ENCODE measurements around the gene SCFD2.

Gene SCFD2

GRCh38 chr4:53113431-53114225, 252.2 kb downstream of the SCFD2 start:
- H3K4me1 ChIP-seq (ENCODE audit: insufficient read depth, low read length), result no peaks in the 10 kb centered on the region
- no peaks in the 10 kb centered on the region for H3K9me3 ChIP-seq (ENCODE audit: low read length)
- no peaks in the 10 kb centered on the region for H3K36me3 ChIP-seq (ENCODE audit: insufficient read depth, low read length)
- no peak overlapping the region for H3K4me3 ChIP-seq (ENCODE audit: low read length)
- H2AFZ ChIP-seq (ENCODE audit: low read depth, low read length), result no peak overlapping the region
- no peaks in the 10 kb centered on the region for H3K27me3 ChIP-seq (ENCODE audit: insufficient read depth, low read length)

GRCh38 chr4:53105313-53105712, 260.5 kb downstream of the SCFD2 start:
- no peak overlapping the region for H3K4me3 ChIP-seq (ENCODE audit: low read length)
- no peaks in the 10 kb centered on the region for H3K4me1 ChIP-seq (ENCODE audit: insufficient read depth, low read length)
- H3K9me3 ChIP-seq (ENCODE audit: low read length), result no peaks in the 10 kb centered on the region
- H2AFZ ChIP-seq (ENCODE audit: low read depth, low read length), result no peak overlapping the region
- H3K27me3 ChIP-seq (ENCODE audit: insufficient read depth, low read length), result no peaks in the 10 kb centered on the region
- no peaks in the 10 kb centered on the region for H3K36me3 ChIP-seq (ENCODE audit: insufficient read depth, low read length)

- no peaks in the 10 kb centered on the region for H3K4me1 ChIP-seq (ENCODE audit: insufficient read depth, low read length)
- H3K27me3 ChIP-seq (ENCODE audit: insufficient read depth, low read length), result no peaks in the 10 kb centered on the region
- no peak overlapping the region for H2AFZ ChIP-seq (ENCODE audit: low read depth, low read length)
- H3K36me3 ChIP-seq (ENCODE audit: insufficient read depth, low read length), result no peaks in the 10 kb centered on the region
- H3K9me3 ChIP-seq (ENCODE audit: low read length), result peaks cover 4% of the 10 kb centered on the region
- H3K4me3 ChIP-seq (ENCODE audit: low read length), result no peak overlapping the region
Measured at GRCh38 chr4:53103481-53103880, 262.4 kb downstream of the SCFD2 start.

- no peaks in the 10 kb centered on the region for H3K36me3 ChIP-seq (ENCODE audit: insufficient read depth, low read length)
- no peaks in the 10 kb centered on the region for H3K27me3 ChIP-seq (ENCODE audit: insufficient read depth, low read length)
- no peak overlapping the region for H2AFZ ChIP-seq (ENCODE audit: low read depth, low read length)
- H3K9me3 ChIP-seq (ENCODE audit: low read length), result peaks cover 4% of the 10 kb centered on the region
- H3K4me1 ChIP-seq (ENCODE audit: insufficient read depth, low read length), result no peaks in the 10 kb centered on the region
- H3K4me3 ChIP-seq (ENCODE audit: low read length), result no peak overlapping the region
Measured at GRCh38 chr4:53101191-53101581, 264.7 kb downstream of the SCFD2 start.

- H3K4me3 ChIP-seq (ENCODE audit: low read length), result no peak overlapping the region
- H3K36me3 ChIP-seq (ENCODE audit: insufficient read depth, low read length), result no peaks in the 10 kb centered on the region
- H3K4me1 ChIP-seq (ENCODE audit: insufficient read depth, low read length), result no peaks in the 10 kb centered on the region
- no peak overlapping the region for H2AFZ ChIP-seq (ENCODE audit: low read depth, low read length)
- peaks cover 4% of the 10 kb centered on the region for H3K9me3 ChIP-seq (ENCODE audit: low read length)
- no peaks in the 10 kb centered on the region for H3K27me3 ChIP-seq (ENCODE audit: insufficient read depth, low read length)
Measured at GRCh38 chr4:53100501-53101190, 265.2 kb downstream of the SCFD2 start.

GRCh38 chr4:53098681-53099121, 267.2 kb downstream of the SCFD2 start:
- no peaks in the 10 kb centered on the region for H3K27me3 ChIP-seq (ENCODE audit: insufficient read depth, low read length)
- H2AFZ ChIP-seq (ENCODE audit: low read depth, low read length), result no peak overlapping the region
- no peaks in the 10 kb centered on the region for H3K36me3 ChIP-seq (ENCODE audit: insufficient read depth, low read length)
- peaks cover 4% of the 10 kb centered on the region for H3K9me3 ChIP-seq (ENCODE audit: low read length)
- no peak overlapping the region for H3K4me3 ChIP-seq (ENCODE audit: low read length)
- no peaks in the 10 kb centered on the region for H3K4me1 ChIP-seq (ENCODE audit: insufficient read depth, low read length)

- H3K36me3 ChIP-seq (ENCODE audit: insufficient read depth, low read length), result no peaks in the 10 kb centered on the region
- no peak overlapping the region for H3K4me3 ChIP-seq (ENCODE audit: low read length)
- H3K27me3 ChIP-seq (ENCODE audit: insufficient read depth, low read length), result no peaks in the 10 kb centered on the region
- H3K9me3 ChIP-seq (ENCODE audit: low read length), result no peaks in the 10 kb centered on the region
- no peak overlapping the region for H2AFZ ChIP-seq (ENCODE audit: low read depth, low read length)
- no peaks in the 10 kb centered on the region for H3K4me1 ChIP-seq (ENCODE audit: insufficient read depth, low read length)
Measured at GRCh38 chr4:53094040-53094439, 271.8 kb downstream of the SCFD2 start.

- no peaks in the 10 kb centered on the region for H3K36me3 ChIP-seq (ENCODE audit: insufficient read depth, low read length)
- H3K27me3 ChIP-seq (ENCODE audit: insufficient read depth, low read length), result no peaks in the 10 kb centered on the region
- H3K9me3 ChIP-seq (ENCODE audit: low read length), result no peaks in the 10 kb centered on the region
- H3K4me1 ChIP-seq (ENCODE audit: insufficient read depth, low read length), result no peaks in the 10 kb centered on the region
- no peak overlapping the region for H2AFZ ChIP-seq (ENCODE audit: low read depth, low read length)
- H3K4me3 ChIP-seq (ENCODE audit: low read length), result no peak overlapping the region
Measured at GRCh38 chr4:53089936-53090729, 275.7 kb downstream of the SCFD2 start.

GRCh38 chr4:53088152-53088551, 277.7 kb downstream of the SCFD2 start:
- Histone ChIP-seq H3K27me3 (ENCODE audit: insufficient read depth, low read length) (no peaks in the 10 kb centered on the region), H2AFZ (ENCODE audit: low read depth, low read length) (no peak overlapping the region), H3K9me3 (ENCODE audit: low read length) (no peaks in the 10 kb centered on the region), H3K4me1 (ENCODE audit: insufficient read depth, low read length) (no peaks in the 10 kb centered on the region), H3K4me3 (ENCODE audit: low read length) (no peak overlapping the region), H3K36me3 (ENCODE audit: insufficient read depth, low read length) (no peaks in the 10 kb centered on the region)

GRCh38 chr4:53076374-53076958, 289.4 kb downstream of the SCFD2 start:
- H3K36me3 ChIP-seq (ENCODE audit: insufficient read depth, low read length), result no peaks in the 10 kb centered on the region
- no peaks in the 10 kb centered on the region for H3K27me3 ChIP-seq (ENCODE audit: insufficient read depth, low read length)
- H3K4me1 ChIP-seq (ENCODE audit: insufficient read depth, low read length), result no peaks in the 10 kb centered on the region
- no peak overlapping the region for H2AFZ ChIP-seq (ENCODE audit: low read depth, low read length)
- no peaks in the 10 kb centered on the region for H3K9me3 ChIP-seq (ENCODE audit: low read length)
- H3K4me3 ChIP-seq (ENCODE audit: low read length), result no peak overlapping the region

- Histone ChIP-seq H3K9me3 (ENCODE audit: low read length) (no peaks in the 10 kb centered on the region), H3K36me3 (ENCODE audit: insufficient read depth, low read length) (no peaks in the 10 kb centered on the region), H3K27me3 (ENCODE audit: insufficient read depth, low read length) (no peaks in the 10 kb centered on the region), H2AFZ (ENCODE audit: low read depth, low read length) (no peak overlapping the region), H3K4me3 (ENCODE audit: low read length) (no peak overlapping the region), H3K4me1 (ENCODE audit: insufficient read depth, low read length) (no peaks in the 10 kb centered on the region)
Measured at GRCh38 chr4:53075162-53075785, 290.6 kb downstream of the SCFD2 start.

- Histone ChIP-seq H3K27me3 (ENCODE audit: insufficient read depth, low read length) (no peaks in the 10 kb centered on the region), H3K9me3 (ENCODE audit: low read length) (no peaks in the 10 kb centered on the region), H3K4me3 (ENCODE audit: low read length) (no peak overlapping the region), H3K4me1 (ENCODE audit: insufficient read depth, low read length) (no peaks in the 10 kb centered on the region), H3K36me3 (ENCODE audit: insufficient read depth, low read length) (no peaks in the 10 kb centered on the region), H2AFZ (ENCODE audit: low read depth, low read length) (no peak overlapping the region)
Measured at GRCh38 chr4:53068755-53069330, 297.0 kb downstream of the SCFD2 start.
